Stimulated activated naive B cell treated with anti-CD40 and anti-IgM and Interleukin-4, amounts not matched to agents 10 μg/mL and 1 μg/mL and 100 μg/mL, for 72 hours (primary cell): Measurements from ENCODE around the gene ACSL1.
"Not testable (repeated sequence)": the region's sequence is repeated elsewhere in the genome, so short reads cannot be mapped to it uniquely, and the experiment has no call there.

Experiments used
- ATAC-seq, 2 donors: fragments of 150-1000 bp; cut with Tn5 transposase; replicated peaks; 2 replicates each; pipeline ENCODE4 v1.10.0; 2021; ENCODE audit warnings: moderate library complexity in 1 of 2
- DNase-seq: peaks from one replicate; pipeline ENCODE4 v3.0.0; 2021
- H3K27ac Mint-ChIP-seq: one replicate; pipeline ENCODE4 v1.8.0; 2022; ENCODE audit warnings: mild to moderate bottlenecking, mixed read lengths
- H3K27me3 Mint-ChIP-seq, 2 donors: one replicate each; pipeline ENCODE4 v1.8.0; 2022; ENCODE audit warnings: mixed read lengths in 2 of 2
- H3K36me3 Mint-ChIP-seq, 2 donors: one replicate each; pipeline ENCODE4 v1.8.0; 2022; ENCODE audit warnings: mixed read lengths in 2 of 2, mild to moderate bottlenecking in 1 of 2
- H3K4me1 Mint-ChIP-seq, 2 donors: one replicate each; pipeline ENCODE4 v1.8.0; 2022; ENCODE audit warnings: mixed read lengths in 2 of 2, mild to moderate bottlenecking in 1 of 2
- H3K4me3 Mint-ChIP-seq, 2 donors: one replicate each; pipeline ENCODE4 v1.8.0; 2022; ENCODE audit warnings: mild to moderate bottlenecking in 2 of 2, mixed read lengths in 2 of 2, moderate library complexity in 1 of 2
- H3K9me3 Mint-ChIP-seq, 2 donors: one replicate each; pipeline ENCODE4 v1.8.0; 2022; ENCODE audit warnings: mixed read lengths in 2 of 2, mild to moderate bottlenecking in 1 of 2

ACSL1 gene

GRCh38 chr4:184782731-184783373, 42.9 kb downstream of the ACSL1 start:
- DNase-seq: no peak
- H3K27ac Mint-ChIP-seq: peak overlapping the region; percentile 10
- peak overlapping the region; percentile 26 to 27 for H3K4me3 Mint-ChIP-seq
- H3K27me3 Mint-ChIP-seq: no peaks in the 10 kb centered on the region
- H3K36me3 Mint-ChIP-seq: peaks cover 42 to 70% of the 10 kb centered on the region in 2 donors
- peaks cover 0 to 2% of the 10 kb centered on the region in 2 donors for H3K9me3 Mint-ChIP-seq
- H3K4me1 Mint-ChIP-seq: peaks cover 17 to 30% of the 10 kb centered on the region in 2 donors
- ATAC-seq: peak; percentile 71 to 73

DNA sequence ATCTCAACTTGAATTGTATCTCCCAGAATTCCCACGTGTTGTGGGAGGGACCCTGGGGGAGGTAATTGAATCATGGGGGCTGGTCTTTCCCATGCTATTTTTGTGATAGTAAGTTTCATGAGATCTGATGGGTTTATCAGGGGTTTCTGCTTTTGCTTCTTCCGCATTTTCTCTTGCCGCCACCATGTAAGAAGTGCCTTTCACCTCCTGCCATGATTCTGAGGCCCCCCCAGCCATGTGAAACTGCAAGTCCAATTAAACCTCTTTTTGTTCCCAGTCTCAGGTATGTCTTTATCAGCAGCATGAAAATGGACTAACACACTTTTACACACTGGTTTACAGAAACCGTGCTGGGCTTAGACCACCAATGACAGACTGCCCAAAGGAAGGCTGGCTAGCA, 46.6 kb downstream of the ACSL1 start:
- H3K27me3 Mint-ChIP-seq, H3K4me3 Mint-ChIP-seq, DNase-seq, ATAC-seq, H3K9me3 Mint-ChIP-seq: not testable (repeated sequence)
- Mint-ChIP-seq H3K4me1 (peaks cover 18 to 25% of the 10 kb centered on the region in 2 donors), H3K36me3 (peaks cover 42 to 72% of the 10 kb centered on the region in 2 donors), H3K27ac (peak overlapping the region; percentile 42)

DNA sequence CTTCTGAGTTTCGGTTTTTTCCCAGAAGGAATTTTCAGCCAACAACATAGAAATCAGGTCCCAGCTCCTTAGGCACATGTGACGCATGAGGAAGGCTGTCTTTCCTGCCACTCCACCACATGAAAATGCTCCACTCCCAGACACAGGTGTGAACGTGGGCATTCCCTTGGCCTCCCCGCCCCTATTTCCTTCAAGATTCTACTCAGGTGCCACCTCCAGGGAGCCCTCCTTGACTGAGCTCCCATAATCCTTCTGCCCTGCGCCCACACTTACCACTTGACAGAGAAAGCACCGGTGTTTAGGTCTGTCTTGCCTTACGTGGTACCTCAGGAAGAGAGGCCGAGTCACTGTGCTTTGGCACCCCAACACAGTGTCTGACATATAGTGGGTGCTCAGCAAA, 47.4 kb downstream of the ACSL1 start:
- no peaks in the 10 kb centered on the region for H3K27me3 Mint-ChIP-seq
- peaks cover 40 to 71% of the 10 kb centered on the region in 2 donors for H3K36me3 Mint-ChIP-seq
- ATAC-seq: no peak

DNA sequence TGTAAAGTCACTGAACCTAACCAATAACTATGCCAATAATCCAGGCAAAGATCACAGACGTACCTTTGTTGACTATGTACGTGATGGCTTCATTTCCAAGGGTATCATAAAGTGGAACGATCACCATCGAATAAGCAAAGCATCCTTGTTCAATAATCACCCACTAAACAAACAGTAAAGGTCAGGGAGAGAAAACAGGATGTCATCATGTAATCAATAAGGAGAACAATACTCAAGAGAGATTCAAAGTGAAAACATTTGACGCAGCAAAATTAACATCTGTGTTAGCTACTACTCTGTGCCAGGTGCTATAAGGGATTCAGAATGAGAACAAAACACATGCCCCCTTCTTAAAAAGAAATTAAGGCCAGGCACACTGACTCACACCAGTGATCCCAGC, 48.9 kb downstream of the ACSL1 start:
- H3K9me3 Mint-ChIP-seq: peaks cover 0 to 2% of the 10 kb centered on the region in 2 donors
- peaks cover 3 to 4% of the 10 kb centered on the region in 2 donors for H3K4me1 Mint-ChIP-seq
- DNase-seq (no peak), ATAC-seq (no peak)
- no peaks in the 10 kb centered on the region for H3K27me3 Mint-ChIP-seq
- H3K36me3 Mint-ChIP-seq: peaks cover 33 to 59% of the 10 kb centered on the region in 2 donors
- H3K27ac Mint-ChIP-seq: peak overlapping the region; percentile 3
- no peak overlapping the region for H3K4me3 Mint-ChIP-seq

More for the DNA sequence above, 47.4 kb downstream of the ACSL1 start:
- Mint-ChIP-seq H3K9me3 (peaks cover 0 to 2% of the 10 kb centered on the region in 2 donors), H3K4me3 (no peak overlapping the region), H3K27ac (no peak overlapping the region), H3K4me1 (peaks cover 14 to 17% of the 10 kb centered on the region in 2 donors)
- no peak for DNase-seq

DNA sequence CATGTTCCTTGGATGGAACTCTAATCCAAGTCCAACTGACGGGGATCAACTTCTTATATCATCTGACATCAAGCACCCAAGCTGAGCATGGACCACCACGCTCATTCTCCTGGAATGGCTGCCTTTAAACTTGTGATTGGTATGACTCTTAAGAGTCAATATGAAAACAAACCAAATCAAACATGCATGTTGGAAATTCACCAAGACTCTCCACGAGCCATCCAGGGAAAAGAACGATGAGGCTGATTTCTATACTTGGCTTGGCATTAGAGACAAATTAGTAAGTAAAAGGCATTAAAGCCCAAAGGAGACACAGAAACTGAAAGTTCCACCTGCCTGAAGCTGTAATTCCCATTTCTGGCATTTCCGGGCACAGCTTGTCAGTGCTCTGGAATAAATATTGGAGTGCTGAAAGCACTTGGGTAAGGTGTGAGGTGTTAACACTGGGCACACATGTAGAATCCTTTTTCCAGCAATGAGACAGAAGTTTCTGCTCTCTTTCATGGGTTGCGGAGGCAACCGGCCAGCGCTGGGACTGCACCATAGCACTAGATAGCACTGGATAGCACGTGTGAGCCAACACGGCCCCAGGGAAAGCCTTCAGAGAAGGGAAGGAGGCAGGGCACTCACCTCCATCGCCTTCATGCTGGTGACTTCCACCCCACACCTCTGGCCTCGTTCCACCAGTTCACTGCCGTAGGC, 49.8 kb downstream of the ACSL1 start:
- Mint-ChIP-seq H3K9me3 (peaks cover 0 to 2% of the 10 kb centered on the region in 2 donors), H3K4me1 (peaks cover 0 to 3% of the 10 kb centered on the region in 2 donors), H3K27me3 (no peaks in the 10 kb centered on the region), H3K36me3 (peaks cover 29 to 53% of the 10 kb centered on the region in 2 donors), H3K4me3 (no peak overlapping the region), H3K27ac (no peak overlapping the region)
- DNase-seq (no peak), ATAC-seq (no peak)

- ATAC-seq: no peak
- H3K9me3 Mint-ChIP-seq: no peaks in the 10 kb centered on the region
- H3K27ac Mint-ChIP-seq: no peak overlapping the region
- H3K36me3 Mint-ChIP-seq: peaks cover 26 to 50% of the 10 kb centered on the region in 2 donors
- H3K4me1 Mint-ChIP-seq: peaks cover 0 to 1% of the 10 kb centered on the region in 2 donors
- no peak overlapping the region for H3K4me3 Mint-ChIP-seq
- no peaks in the 10 kb centered on the region for H3K27me3 Mint-ChIP-seq
- DNase-seq: no peak
Observed at GRCh38 chr4:184774152-184774551, 51.6 kb downstream of the ACSL1 start.

- no peak overlapping the region for H3K4me3 Mint-ChIP-seq
- DNase-seq: no peak
- ATAC-seq: no peak
- H3K36me3 Mint-ChIP-seq: peaks cover 27 to 43% of the 10 kb centered on the region in 2 donors
- H3K27me3 Mint-ChIP-seq: no peaks in the 10 kb centered on the region
- no peak overlapping the region for H3K27ac Mint-ChIP-seq
- H3K4me1 Mint-ChIP-seq: peaks cover 0 to 1% of the 10 kb centered on the region in 2 donors
- no peaks in the 10 kb centered on the region for H3K9me3 Mint-ChIP-seq
Observed at GRCh38 chr4:184771416-184771815, 54.4 kb downstream of the ACSL1 start.

DNA sequence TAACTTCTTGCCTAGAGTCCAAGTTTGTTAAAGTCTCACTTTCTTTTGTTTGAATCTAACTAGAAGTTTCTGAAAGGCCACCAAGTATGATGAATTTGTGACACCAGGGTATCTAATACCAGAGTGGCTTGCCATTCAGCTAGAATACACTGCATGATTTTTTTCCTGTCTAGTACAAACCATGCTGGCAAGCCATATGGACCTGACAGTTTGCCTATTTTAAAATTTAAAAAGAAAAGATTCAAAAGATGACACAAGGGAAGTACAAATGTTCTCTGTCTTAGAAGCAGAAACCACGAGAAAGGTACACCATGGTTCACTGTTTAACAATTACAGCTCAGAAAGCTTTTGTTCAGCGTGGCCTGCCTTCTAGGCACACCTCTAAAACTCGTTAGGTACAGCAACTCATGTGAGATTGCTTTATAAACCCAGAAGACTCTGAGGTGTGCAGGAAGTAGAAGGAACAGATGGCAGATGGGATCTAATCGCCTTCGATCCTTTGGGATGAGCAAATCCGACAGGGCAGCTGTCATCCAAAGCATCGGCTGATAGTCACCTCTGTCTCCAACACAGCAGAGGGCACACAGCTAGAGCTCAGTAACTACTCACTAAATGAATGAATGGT, 56.5 kb downstream of the ACSL1 start:
- H3K4me1 Mint-ChIP-seq: peaks cover 0 to 2% of the 10 kb centered on the region in 2 donors
- no peak overlapping the region for H3K27ac Mint-ChIP-seq
- no peak overlapping the region for H3K4me3 Mint-ChIP-seq
- peaks cover 40 to 55% of the 10 kb centered on the region in 2 donors for H3K36me3 Mint-ChIP-seq
- H3K27me3 Mint-ChIP-seq: no peaks in the 10 kb centered on the region
- DNase-seq (no peak), ATAC-seq (no peak)
- H3K9me3 Mint-ChIP-seq: no peaks in the 10 kb centered on the region

- Mint-ChIP-seq H3K27me3 (no peaks in the 10 kb centered on the region), H3K4me3 (no peak overlapping the region), H3K9me3 (no peaks in the 10 kb centered on the region), H3K36me3 (peaks cover 41 to 51% of the 10 kb centered on the region in 2 donors), H3K4me1 (peaks cover 3 to 5% of the 10 kb centered on the region in 2 donors), H3K27ac (no peak overlapping the region)
- DNase-seq: no peak
- no peak for ATAC-seq
Observed at GRCh38 chr4:184768296-184768695, 57.5 kb downstream of the ACSL1 start.

- DNase-seq (no peak), ATAC-seq (no peak)
- Mint-ChIP-seq H3K9me3 (no peaks in the 10 kb centered on the region), H3K4me3 (no peak overlapping the region), H3K4me1 (peaks cover 11 to 19% of the 10 kb centered on the region in 2 donors), H3K27ac (no peak overlapping the region), H3K27me3 (no peaks in the 10 kb centered on the region), H3K36me3 (peaks cover 54 to 63% of the 10 kb centered on the region in 2 donors)
Observed at GRCh38 chr4:184766446-184766845, 59.3 kb downstream of the ACSL1 start.

GRCh38 chr4:184765473-184766340, 60.1 kb downstream of the ACSL1 start:
- H3K4me3 Mint-ChIP-seq: no peak overlapping the region
- ATAC-seq (no peak), DNase-seq (no peak)
- H3K4me1 Mint-ChIP-seq: peaks cover 11 to 19% of the 10 kb centered on the region in 2 donors
- H3K27ac Mint-ChIP-seq: peak overlapping the region; percentile 7
- no peaks in the 10 kb centered on the region for H3K9me3 Mint-ChIP-seq
- H3K27me3 Mint-ChIP-seq: no peaks in the 10 kb centered on the region
- peaks cover 59 to 67% of the 10 kb centered on the region in 2 donors for H3K36me3 Mint-ChIP-seq

- peaks cover 11 to 19% of the 10 kb centered on the region in 2 donors for H3K4me1 Mint-ChIP-seq
- H3K36me3 Mint-ChIP-seq: peaks cover 66 to 73% of the 10 kb centered on the region in 2 donors
- no peak overlapping the region for H3K27ac Mint-ChIP-seq
- H3K27me3 Mint-ChIP-seq: no peaks in the 10 kb centered on the region
- no peaks in the 10 kb centered on the region for H3K9me3 Mint-ChIP-seq
- H3K4me3 Mint-ChIP-seq: no peak overlapping the region
- DNase-seq: no peak
- no peak for ATAC-seq
Observed at GRCh38 chr4:184764601-184765000, 61.2 kb downstream of the ACSL1 start.

DNA sequence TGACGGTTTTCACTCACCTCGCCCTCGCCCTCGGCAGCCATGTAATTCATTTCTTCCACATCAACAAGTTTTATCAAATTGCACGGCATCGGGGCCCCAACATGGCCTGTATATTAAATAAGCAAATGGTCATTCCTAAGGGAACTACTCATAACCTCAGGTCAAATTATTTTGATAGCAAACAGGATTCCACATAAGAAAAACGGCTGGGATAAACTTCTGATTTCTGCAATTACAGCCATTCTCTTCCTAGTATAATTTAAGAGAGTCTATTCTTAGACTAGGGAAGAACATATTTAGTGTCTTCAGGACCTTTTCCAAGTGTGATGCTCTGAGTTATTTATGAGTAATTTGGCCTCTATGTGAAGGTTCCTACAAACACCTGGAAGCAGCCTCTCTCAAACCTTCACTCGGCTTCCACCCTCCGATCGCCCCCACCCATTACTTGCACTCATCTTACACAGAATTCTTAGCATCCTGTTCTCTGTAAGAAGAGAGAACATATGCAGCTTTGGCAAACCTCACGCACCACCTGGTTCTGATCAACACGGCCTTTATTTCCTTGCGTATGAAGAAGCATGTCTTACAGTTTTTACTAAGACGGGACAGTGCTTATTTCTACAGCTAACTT, 62.5 kb downstream of the ACSL1 start:
- peaks cover 71 to 76% of the 10 kb centered on the region in 2 donors for H3K36me3 Mint-ChIP-seq
- H3K27me3 Mint-ChIP-seq: no peaks in the 10 kb centered on the region
- peak overlapping the region; percentile 42 for H3K27ac Mint-ChIP-seq
- H3K9me3 Mint-ChIP-seq: no peaks in the 10 kb centered on the region
- peaks cover 11 to 19% of the 10 kb centered on the region in 2 donors for H3K4me1 Mint-ChIP-seq
- DNase-seq (no peak), ATAC-seq (no peak)
- no peak overlapping the region for H3K4me3 Mint-ChIP-seq
